Activated CD4-positive, alpha-beta T cell treated with anti-CD3 and anti-CD28 coated beads for 36 hours (primary cell): ENCODE results near the gene CASKIN2. TPM values are rescaled to one million over a fixed set of nuclear protein-coding genes. Genes with fewer than 3 reads are reported as not detected.
"Not testable (repeated sequence)": the region's sequence is repeated elsewhere in the genome, so short reads cannot be mapped to it uniquely, and the experiment has no call there.

ENCODE experiments used
- ATAC-seq: fragments of 200-7000 bp; cut with Tn5 transposase; one replicate; pipeline ENCODE4 v1.10.0; 2021; ENCODE audit warnings: mild to moderate bottlenecking, moderate library complexity
- CTCF ChIA-PET: fragments of 350-600 bp; sonication (Branson Sonifier 250); formaldehyde crosslinking; loops from one replicate; lab custom pipeline; 2021; ENCODE audit warnings: antibody characterized with exemption; lab: Charles Lee
- POLR2A ChIA-PET: fragments of 350-600 bp; sonication (Branson Sonifier 250); formaldehyde crosslinking; loops from one replicate; lab custom pipeline; 2021; ENCODE audit warnings: antibody characterized with exemption, inconsistent platforms; lab: Charles Lee
- DNase-seq: peaks from one replicate; pipeline ENCODE4 v3.0.0-alpha.2; 2020
- H3K27ac Mint-ChIP-seq: one replicate; pipeline ENCODE4 v1.8.0; 2021; ENCODE audit warnings: mixed read lengths
- H3K27me3 Mint-ChIP-seq: one replicate; pipeline ENCODE4 v1.8.0; 2021; ENCODE audit warnings: mixed read lengths
- H3K36me3 Mint-ChIP-seq: one replicate; pipeline ENCODE4 v1.8.0; 2021; ENCODE audit warnings: low read depth, mixed read lengths
- H3K4me1 Mint-ChIP-seq: one replicate; pipeline ENCODE4 v1.8.0; 2021; ENCODE audit warnings: mixed read lengths
- H3K4me3 Mint-ChIP-seq: one replicate; pipeline ENCODE4 v1.8.0; 2021; ENCODE audit warnings: mild to moderate bottlenecking, moderate library complexity, mixed read lengths
- H3K9me3 Mint-ChIP-seq: one replicate; pipeline ENCODE4 v1.8.0; 2021; ENCODE audit warnings: low read depth, mixed read lengths
- intact Hi-C, 2 experiments: fragments of 100-400 bp; cut with DNase I in 1 of 2; cut with micrococcal nuclease in 1 of 2; formaldehyde crosslinking; loops; one replicate each; pipeline versions ENCODE4 v1.14.2 to v1.15.1; 2022 to 2024; cut with DNase I, micrococcal nuclease
- total RNA-seq, 2 experiments: library from RNA; stranded (reverse); gene quantifications; one replicate each; pipeline ENCODE4 v1.2.3, GENCODE V29; 2021

The CASKIN2 gene
- total RNA-seq, 2 experiments from 2014 or later = 2.9 to 3.0 TPM

DNA sequence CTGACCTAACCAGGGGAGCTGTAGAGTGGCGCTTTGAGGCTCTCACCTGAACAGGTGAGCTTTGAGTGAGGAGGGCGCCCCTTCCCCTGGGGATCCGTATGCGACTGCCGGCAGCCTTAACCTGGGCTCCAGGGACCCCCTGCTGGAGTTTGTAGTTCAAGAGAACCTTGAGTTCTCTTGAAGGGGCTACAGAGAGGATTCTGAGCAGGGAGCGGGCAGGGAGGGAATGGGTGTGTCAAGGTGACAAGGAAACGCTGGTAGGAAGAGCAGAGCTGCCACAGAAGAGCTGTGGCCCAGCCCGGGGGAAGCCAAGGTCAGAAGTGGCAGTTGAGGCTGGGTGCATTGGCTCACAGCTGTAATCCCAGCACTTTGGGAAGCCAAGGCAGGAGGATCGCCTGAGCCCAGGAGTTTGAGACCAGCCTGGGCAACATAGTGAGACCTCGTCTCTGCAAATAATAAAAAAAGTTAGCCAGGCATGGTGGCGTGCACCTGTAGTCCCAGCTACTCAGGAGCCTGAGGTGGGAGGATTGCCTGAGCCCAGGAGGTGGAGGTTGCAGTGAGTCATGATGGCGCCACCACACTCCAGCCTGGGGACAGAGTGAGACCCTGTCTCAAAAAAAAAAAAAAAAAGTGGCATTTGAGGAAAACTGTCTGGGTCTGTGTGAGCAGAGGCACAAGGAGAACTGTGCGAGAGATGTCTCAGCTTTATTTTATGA lies 11.4 kb upstream of the CASKIN2 start:
- ChIA-PET POLR2A (interaction anchor here (0.6 kb wide), 1 partner anchor 366 kb away, joined by 3 read pairs; no protein-coding TSS in a partner anchor), CTCF (interaction anchor here (0.8 to 1.3 kb wide), 5 partner anchors 10 to 226 kb away, joined by 3 to 7 read pairs (median 5); partner anchors contain the start of gene TSEN54)
- DNase-seq = no peak
- no peak overlapping the region for H3K27ac Mint-ChIP-seq
- no peak for ATAC-seq
- H3K36me3 Mint-ChIP-seq = peaks cover 6% of the 10 kb centered on the region
- H3K4me1 Mint-ChIP-seq = peaks cover 10% of the 10 kb centered on the region
- intact Hi-C loops = no loop called here
- H3K4me3 Mint-ChIP-seq = peak overlapping the region; percentile 62
- no peaks in the 10 kb centered on the region for H3K27me3 Mint-ChIP-seq
- H3K9me3 Mint-ChIP-seq = no peaks in the 10 kb centered on the region

DNA sequence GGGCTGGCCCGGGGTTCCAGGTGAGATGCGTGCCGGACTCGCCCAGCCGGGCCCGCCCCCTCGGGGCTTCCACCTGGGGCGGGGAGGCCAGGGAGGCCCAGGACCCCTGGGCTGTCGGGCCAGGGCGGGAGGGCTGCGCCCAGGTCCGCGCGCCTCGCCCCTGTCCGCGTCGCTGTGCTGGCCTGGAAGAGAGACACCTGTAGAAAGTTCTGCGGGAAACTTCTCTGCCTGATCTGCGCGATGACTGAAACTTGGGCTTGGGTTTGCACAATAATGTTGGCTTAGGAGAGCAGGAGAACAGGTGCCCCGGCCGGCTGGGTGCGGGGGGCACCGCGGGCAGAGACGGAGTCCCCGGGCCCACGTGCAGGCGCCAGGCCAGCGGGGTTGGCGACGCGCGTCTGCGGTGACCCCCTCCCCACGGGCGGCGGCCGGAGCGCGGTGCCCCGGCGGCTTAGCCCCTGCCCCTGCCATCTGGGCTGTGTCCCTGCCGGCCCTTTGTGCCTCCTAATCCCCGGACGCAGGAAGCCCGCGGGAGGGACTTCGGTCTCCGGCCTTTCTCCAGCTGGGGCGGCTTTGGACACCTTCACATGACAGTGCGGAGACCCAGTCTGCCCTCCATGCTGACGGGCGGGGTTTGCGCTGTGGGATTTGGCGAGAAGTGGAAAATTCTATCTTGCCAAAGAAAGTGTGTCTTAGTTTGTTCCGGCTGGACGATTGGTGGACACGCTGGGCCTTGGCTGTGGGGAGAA lies 10.6 kb upstream of the CASKIN2 start:
- Mint-ChIP-seq H3K4me3 (peak overlapping the region; percentile 62), H3K9me3 (no peaks in the 10 kb centered on the region), H3K27ac (no peak overlapping the region), H3K36me3 (peaks cover 11% of the 10 kb centered on the region), H3K27me3 (no peaks in the 10 kb centered on the region), H3K4me1 (peaks cover 10% of the 10 kb centered on the region)
- no peak for ATAC-seq
- intact Hi-C loops = loop anchor here (1.0 to 2.0 kb wide), 11 partner anchors 9 to 653 kb away; partner anchors contain the start of genes CDR2L (in 1 of the 2), FDXR (in 1 of the 2), GRB2 (in 1 of the 2) and JPT1 (in 1 of the 2)
- ChIA-PET POLR2A (interaction anchor here (1.5 kb wide), 1 partner anchor 9 kb away, joined by 6 read pairs; the partner anchor contains the start of gene TSEN54), CTCF (interaction anchor here (0.8 to 1.7 kb wide), 5 partner anchors 9 to 227 kb away, joined by 3 to 10 read pairs (median 5); partner anchors contain the start of gene TSEN54)
- DNase-seq = no peak

DNA sequence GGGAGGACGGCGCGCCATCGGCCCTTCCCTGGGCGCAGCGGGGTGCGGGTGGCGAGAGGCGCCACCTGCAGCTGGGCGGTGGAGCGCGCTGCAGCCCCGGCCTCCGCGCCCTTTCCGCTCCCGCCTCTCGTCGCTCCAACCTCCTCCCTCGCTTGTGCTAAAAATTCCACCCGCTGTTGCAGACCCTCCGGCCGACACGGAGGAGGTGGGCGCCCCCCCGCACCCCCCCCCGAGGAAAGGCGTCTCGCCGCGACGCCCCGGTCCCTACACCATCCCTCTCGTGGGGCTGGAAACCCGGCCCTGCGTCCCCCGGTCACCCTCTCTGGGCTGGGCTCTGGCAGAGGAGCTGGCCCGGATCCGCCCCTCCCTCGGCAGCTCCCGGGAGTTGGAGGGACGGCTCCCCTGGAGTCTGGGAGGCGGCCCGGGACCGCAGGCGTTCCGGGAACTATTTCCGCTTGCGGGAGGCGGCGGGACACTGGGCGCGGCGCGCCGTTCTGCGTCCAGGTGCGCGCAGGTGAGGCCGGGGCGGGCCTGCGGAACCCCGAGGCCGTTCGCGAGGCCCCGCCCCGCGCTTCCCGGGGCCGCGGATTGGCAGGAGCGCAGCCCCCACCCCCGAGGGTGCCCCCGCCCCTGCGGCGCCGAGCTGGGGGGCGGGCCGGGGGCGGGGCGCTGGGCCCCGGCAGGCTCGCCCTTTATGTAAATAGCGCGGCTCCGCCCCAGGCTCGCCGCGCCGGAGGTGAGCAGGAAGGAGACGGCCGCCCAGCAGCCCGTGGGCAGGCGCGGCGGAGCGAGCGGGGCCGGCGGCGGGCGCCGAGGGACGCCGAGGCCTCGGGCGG lies 9.9 kb upstream of the CASKIN2 start, which contains the start of gene LLGL2:
LLGL2 (plus strand) TSS at position 728 of the 836 bp plus-strand sequence. CDS start 17,730 bp downstream, outside the sequence.
- H3K9me3 Mint-ChIP-seq = no peaks in the 10 kb centered on the region
- H3K4me3 Mint-ChIP-seq = peak within 1 kb of the TSS; percentile 62
- H3K27ac Mint-ChIP-seq = no peak within 1 kb of the TSS
- CTCF ChIA-PET = interaction anchor here (0.6 to 1.7 kb wide), 5 partner anchors 9 to 1853 kb away, joined by 3 to 10 read pairs (median 5); partner anchors contain the start of gene TSEN54
- POLR2A ChIA-PET = interaction anchor here (1.2 to 1.5 kb wide), 2 partner anchors 9 to 69 kb away, joined by 3 to 6 read pairs; partner anchors contain the start of genes TMEM94 and TSEN54
- peak; percentile 89 for ATAC-seq
- no peaks in the 10 kb centered on the region for H3K27me3 Mint-ChIP-seq
- peak; percentile 88 for DNase-seq
- H3K36me3 Mint-ChIP-seq = peaks cover 15% of the 10 kb centered on the region
- peaks cover 10% of the 10 kb centered on the region for H3K4me1 Mint-ChIP-seq
- intact Hi-C loops = loop anchor here (1.0 to 2.0 kb wide), 11 partner anchors 8 to 652 kb away; partner anchors contain the start of genes CDR2L (in 1 of the 2), FDXR (in 1 of the 2), GRB2 (in 1 of the 2) and JPT1 (in 1 of the 2)

- Mint-ChIP-seq H3K4me1 (peaks cover 10% of the 10 kb centered on the region), H3K27ac (no peak overlapping the region), H3K36me3 (peaks cover 19% of the 10 kb centered on the region), H3K27me3 (no peaks in the 10 kb centered on the region), H3K9me3 (no peaks in the 10 kb centered on the region), H3K4me3 (peak overlapping the region; percentile 44)
- intact Hi-C loops = loop anchor here (2.0 kb wide), 4 partner anchors 64 to 652 kb away; partner anchors contain the start of genes FDXR (in 1 of the 2) and JPT1 (in 1 of the 2)
- CTCF ChIA-PET = interaction anchor here (0.6 to 1.7 kb wide), 6 partner anchors 8 to 1852 kb away, joined by 3 to 10 read pairs (median 4); partner anchors contain the start of genes TRIM47 and TSEN54
- POLR2A ChIA-PET = interaction anchor here (0.6 to 1.5 kb wide), 3 partner anchors 8 to 68 kb away, joined by 3 to 6 read pairs (median 3); partner anchors contain the start of genes TMEM94 and TSEN54
- DNase-seq = no peak
- ATAC-seq = no peak
These were observed 9.1 kb upstream of the CASKIN2 start for GRCh38 chr17:75524269-75524969.

DNA sequence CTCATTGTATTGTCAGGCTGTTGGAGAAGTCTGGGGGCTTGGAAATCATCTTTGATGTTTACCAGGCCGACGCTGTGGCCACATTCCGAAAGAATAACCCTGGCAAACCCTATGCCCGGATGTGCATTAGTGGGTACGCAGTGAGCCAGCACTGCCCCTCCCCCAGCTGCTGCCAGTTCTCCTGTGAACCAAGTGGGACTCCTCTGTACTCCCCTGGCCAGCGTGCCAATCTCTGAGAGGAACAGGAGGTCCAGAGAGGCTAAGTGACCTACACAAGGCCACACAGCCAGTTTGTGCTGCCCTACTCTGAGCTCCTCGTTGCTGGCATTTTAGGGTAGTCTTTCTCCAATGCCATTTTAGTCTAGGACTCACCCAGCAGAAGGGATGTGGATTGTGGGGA lies 8.3 kb upstream of the CASKIN2 start:
- no peak overlapping the region for H3K4me3 Mint-ChIP-seq
- no peak overlapping the region for H3K27ac Mint-ChIP-seq
- peaks cover 21% of the 10 kb centered on the region for H3K36me3 Mint-ChIP-seq
- ChIA-PET POLR2A (no interaction called here), CTCF (interaction anchor here (0.9 to 1.5 kb wide), 3 partner anchors 12 to 355 kb away, joined by 3 to 5 read pairs (median 4); partner anchors contain the start of gene TRIM47)
- H3K4me1 Mint-ChIP-seq = peaks cover 16% of the 10 kb centered on the region
- no peaks in the 10 kb centered on the region for H3K9me3 Mint-ChIP-seq
- intact Hi-C loops = loop anchor here (2.0 kb wide), 4 partner anchors 65 to 651 kb away; partner anchors contain the start of genes FDXR (in 1 of the 2) and JPT1 (in 1 of the 2)
- DNase-seq (no peak), ATAC-seq (no peak)
- no peaks in the 10 kb centered on the region for H3K27me3 Mint-ChIP-seq

DNA sequence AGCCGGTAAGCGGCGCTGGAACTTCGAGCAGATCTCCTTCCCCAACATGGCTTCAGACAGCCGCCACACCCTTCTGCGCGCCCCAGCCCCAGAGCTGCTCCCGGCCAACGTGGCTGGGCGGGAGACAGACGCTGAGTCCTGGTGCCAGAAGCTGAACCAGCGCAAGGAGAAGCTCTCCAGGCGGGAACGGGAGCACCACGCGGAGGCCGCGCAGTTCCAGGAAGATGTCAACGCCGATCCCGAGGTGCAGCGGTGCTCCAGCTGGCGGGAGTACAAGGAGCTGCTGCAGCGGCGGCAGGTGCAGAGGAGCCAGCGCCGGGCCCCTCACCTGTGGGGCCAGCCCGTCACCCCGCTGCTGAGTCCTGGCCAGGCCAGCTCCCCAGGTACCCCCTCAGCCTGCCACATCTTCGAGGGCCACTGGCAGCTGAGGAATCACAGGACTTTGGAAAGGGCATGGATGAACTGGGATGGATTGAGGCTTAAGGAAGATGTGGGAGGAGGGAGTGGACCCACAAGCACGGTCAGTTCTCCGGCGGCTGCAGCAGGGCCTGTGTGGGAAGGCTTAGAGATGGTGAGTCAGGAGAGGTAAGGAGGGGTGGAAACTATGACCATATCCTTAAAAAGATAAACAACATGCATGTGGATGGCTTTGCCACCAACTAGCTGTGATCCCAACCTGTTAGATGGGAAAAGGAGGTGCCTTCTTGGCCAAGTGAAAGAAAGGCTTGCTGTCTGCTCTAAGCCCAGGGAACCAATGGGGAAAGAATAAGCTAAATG lies 6.8 kb upstream of the CASKIN2 start:
- POLR2A ChIA-PET = interaction anchor here (0.6 to 0.8 kb wide), 3 partner anchors 18 to 921 kb away, joined by 3 to 6 read pairs (median 5); no protein-coding TSS in a partner anchor
- ATAC-seq (no peak), DNase-seq (no peak)
- CTCF ChIA-PET = interaction anchor here (1.0 kb wide), 1 partner anchor 25 kb away, joined by 3 read pairs; no protein-coding TSS in a partner anchor
- intact Hi-C loops = no loop called here
- Mint-ChIP-seq H3K27me3 (no peaks in the 10 kb centered on the region), H3K36me3 (peaks cover 33% of the 10 kb centered on the region), H3K27ac (no peak overlapping the region), H3K4me3 (no peak overlapping the region), H3K4me1 (peaks cover 31% of the 10 kb centered on the region), H3K9me3 (no peaks in the 10 kb centered on the region)

DNA sequence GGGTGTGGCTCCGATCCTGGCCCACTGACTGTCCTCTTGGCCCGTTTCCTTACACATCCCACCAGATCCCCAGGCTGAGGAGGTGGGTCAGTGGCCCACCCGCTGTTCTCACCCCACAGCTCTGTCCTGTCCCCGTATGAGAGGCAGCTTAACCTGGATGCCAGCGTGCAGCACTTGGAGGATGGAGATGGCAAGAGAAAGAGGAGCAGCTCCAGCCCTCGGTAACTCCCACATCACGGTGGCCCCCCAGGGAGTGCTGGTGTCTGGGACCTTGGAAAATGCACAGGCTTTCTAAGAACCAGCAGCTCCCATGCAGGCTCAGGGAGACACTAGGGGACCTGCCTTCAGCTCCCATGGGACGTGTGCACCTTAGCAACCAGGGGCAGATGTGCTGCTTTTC lies 6.0 kb upstream of the CASKIN2 start:
- Mint-ChIP-seq H3K4me3 (no peak overlapping the region), H3K4me1 (peaks cover 23% of the 10 kb centered on the region), H3K27ac (no peak overlapping the region), H3K9me3 (no peaks in the 10 kb centered on the region), H3K27me3 (no peaks in the 10 kb centered on the region), H3K36me3 (peaks cover 33% of the 10 kb centered on the region)
- intact Hi-C loops = no loop called here
- ChIA-PET POLR2A (interaction anchor here (0.6 to 0.8 kb wide), 2 partner anchors 47 to 922 kb away, joined by 5 to 6 read pairs; no protein-coding TSS in a partner anchor), CTCF (interaction anchor here (1.2 kb wide), 1 partner anchor 67 kb away, joined by 3 read pairs; no protein-coding TSS in a partner anchor)
- DNase-seq (no peak), ATAC-seq (no peak)

DNA sequence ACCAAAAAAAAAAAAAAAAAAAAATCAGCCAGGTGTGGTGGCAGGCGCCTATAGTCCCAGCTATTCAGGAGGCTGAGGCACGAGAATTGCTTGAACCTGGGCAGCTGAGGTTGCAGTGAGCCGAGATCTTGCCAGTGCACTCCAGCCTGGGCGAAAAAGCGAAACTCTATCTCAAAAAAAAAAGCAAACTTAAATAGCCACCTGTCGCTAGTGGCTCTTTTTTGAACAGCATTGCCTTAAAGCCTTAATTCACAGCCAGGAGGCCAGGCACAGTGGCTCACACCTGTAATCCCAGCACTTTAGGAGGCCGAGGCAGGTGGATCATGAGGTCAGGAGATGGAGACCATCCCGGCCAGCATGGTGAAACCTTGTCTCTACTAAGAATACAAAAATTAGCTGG lies 5.1 kb upstream of the CASKIN2 start:
- H3K4me3 Mint-ChIP-seq, H3K27me3 Mint-ChIP-seq, DNase-seq, H3K9me3 Mint-ChIP-seq, intact Hi-C loops, ATAC-seq, H3K27ac Mint-ChIP-seq: not testable (repeated sequence)
- H3K36me3 Mint-ChIP-seq = peaks cover 33% of the 10 kb centered on the region
- ChIA-PET CTCF (interaction anchor here (0.5 to 1.2 kb wide), 3 partner anchors 31 to 66 kb away, joined by 3 read pairs; no protein-coding TSS in a partner anchor), POLR2A (interaction anchor here (0.6 kb wide), 1 partner anchor 340 kb away, joined by 3 read pairs; no protein-coding TSS in a partner anchor)
- peaks cover 22% of the 10 kb centered on the region for H3K4me1 Mint-ChIP-seq
